Liver (tissue), 3 donors: Measurements from ENCODE around the gene PYY.

ENCODE experiments used
- FOXA2 ChIP-seq: IDR thresholded peaks from 2 replicates; pipeline ENCODE4 v1.6.1; 2016; ENCODE audit warnings: antibody characterized with exemption
- JUND ChIP-seq, 2 donors: IDR thresholded peaks; 2 replicates each; pipeline ENCODE4 v1.6.1; 2016; ENCODE audit warnings: antibody characterized with exemption in 2 of 2
- NR2F2 ChIP-seq: IDR thresholded peaks from 2 replicates; pipeline ENCODE4 v1.6.1; 2016; ENCODE audit warnings: antibody characterized with exemption
- RAD21 ChIP-seq, 2 donors: IDR thresholded peaks; 2 replicates each; pipeline ENCODE4 v1.6.1; 2016; ENCODE audit warnings: antibody characterized with exemption in 2 of 2, mild to moderate bottlenecking in 2 of 2
- SP1 ChIP-seq: IDR thresholded peaks from 2 replicates; pipeline ENCODE4 v1.6.1; 2018; ENCODE audit warnings: antibody characterized with exemption, mild to moderate bottlenecking
- TAF1 ChIP-seq: conservative IDR thresholded peaks from 2 replicates; pipeline ENCODE4 v1.6.1; 2016; ENCODE audit warnings: antibody characterized with exemption, mild to moderate bottlenecking
- YY1 ChIP-seq: IDR thresholded peaks from 2 replicates; pipeline ENCODE4 v1.6.1; 2016; ENCODE audit warnings: antibody characterized with exemption, mild to moderate bottlenecking
- TF ChIP-seq, protein P1 (sequence below): fragments of 150-350 bp; IDR thresholded peaks from 2 replicates; pipeline ENCODE4 v1.5.1; 2017; ENCODE audit warnings: improper control_type of control experiment, low read depth, low read length; ENCODE audit not compliant: missing input control
- TF ChIP-seq, protein P2 (sequence below): IDR thresholded peaks from 2 replicates; pipeline ENCODE4 v1.6.1; 2016; ENCODE audit warnings: antibody characterized with exemption
- donor health status: healthy.
- donor health status: healthy.

DNA sequence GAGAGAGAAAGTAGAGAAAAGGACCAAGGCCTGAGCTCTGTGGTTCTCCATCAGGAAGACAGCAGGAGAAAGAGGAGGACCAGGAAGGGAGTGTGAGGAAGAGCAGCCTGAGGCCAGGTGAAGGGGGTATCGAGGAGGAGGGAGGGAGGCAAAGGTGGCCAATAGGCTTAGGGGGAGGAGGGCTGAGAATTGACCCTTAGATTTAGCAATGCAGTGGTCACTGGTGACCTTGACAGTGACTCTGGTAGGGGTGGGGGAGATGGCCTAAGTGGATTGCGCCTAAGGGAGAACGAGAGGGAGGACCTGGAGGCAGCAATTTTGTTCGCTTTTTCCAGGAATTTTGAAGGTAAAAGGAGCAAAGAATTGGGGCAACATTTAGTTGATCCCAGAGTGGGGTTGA lies 45.3 kb upstream of the PYY start:
- TF ChIP-seq JUND (IDR thresholded peaks at IDR 0.05) (no peak), NR2F2 (no peak), RAD21 (IDR thresholded peaks at IDR 0.05) (no peak), YY1 (no peak), TAF1 (no peak), FOXA2 (no peak), SP1 (peak; percentile 21)
- TF ChIP-seq, protein P1, sequence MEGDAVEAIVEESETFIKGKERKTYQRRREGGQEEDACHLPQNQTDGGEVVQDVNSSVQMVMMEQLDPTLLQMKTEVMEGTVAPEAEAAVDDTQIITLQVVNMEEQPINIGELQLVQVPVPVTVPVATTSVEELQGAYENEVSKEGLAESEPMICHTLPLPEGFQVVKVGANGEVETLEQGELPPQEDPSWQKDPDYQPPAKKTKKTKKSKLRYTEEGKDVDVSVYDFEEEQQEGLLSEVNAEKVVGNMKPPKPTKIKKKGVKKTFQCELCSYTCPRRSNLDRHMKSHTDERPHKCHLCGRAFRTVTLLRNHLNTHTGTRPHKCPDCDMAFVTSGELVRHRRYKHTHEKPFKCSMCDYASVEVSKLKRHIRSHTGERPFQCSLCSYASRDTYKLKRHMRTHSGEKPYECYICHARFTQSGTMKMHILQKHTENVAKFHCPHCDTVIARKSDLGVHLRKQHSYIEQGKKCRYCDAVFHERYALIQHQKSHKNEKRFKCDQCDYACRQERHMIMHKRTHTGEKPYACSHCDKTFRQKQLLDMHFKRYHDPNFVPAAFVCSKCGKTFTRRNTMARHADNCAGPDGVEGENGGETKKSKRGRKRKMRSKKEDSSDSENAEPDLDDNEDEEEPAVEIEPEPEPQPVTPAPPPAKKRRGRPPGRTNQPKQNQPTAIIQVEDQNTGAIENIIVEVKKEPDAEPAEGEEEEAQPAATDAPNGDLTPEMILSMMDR: no peak
- TF ChIP-seq, protein P2, sequence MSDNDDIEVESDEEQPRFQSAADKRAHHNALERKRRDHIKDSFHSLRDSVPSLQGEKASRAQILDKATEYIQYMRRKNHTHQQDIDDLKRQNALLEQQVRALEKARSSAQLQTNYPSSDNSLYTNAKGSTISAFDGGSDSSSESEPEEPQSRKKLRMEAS: no peak
